Hematopoietic multipotent progenitor cell treated with erythropoietin and hydrocortisone succinate and interleukin-3 and kit ligand, for 8 days (in vitro differentiated cells): ENCODE measurements around the gene NCEH1.
"Not testable (repeated sequence)": the region's sequence is repeated elsewhere in the genome, so short reads cannot be mapped to it uniquely, and the experiment has no call there.

ENCODE experiments used
- DNase-seq: peaks from one replicate; pipeline ENCODE4 v3.0.0-alpha.2; 2015

NCEH1 gene

DNA sequence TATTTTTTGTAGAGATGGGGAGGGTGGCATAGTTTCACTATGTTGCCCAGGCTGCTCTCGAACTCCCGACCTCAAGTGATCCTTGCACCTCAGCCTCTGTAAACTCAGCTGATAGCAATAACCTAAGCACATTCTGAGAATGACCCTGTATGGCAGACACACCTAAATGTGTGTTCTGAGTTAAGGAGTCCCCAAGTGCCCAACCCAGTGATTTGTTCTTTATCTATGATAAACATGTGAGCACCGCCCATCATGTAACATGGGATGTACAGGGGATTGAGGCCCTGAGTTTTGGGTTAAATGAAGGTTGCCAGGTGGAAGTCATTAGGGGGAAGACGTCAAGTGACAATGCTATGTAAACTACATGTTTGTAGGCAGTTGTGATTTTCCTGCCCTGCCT lies 5.7 kb downstream of the NCEH1 start:
- DNase-seq = peak; percentile 97

DNA sequence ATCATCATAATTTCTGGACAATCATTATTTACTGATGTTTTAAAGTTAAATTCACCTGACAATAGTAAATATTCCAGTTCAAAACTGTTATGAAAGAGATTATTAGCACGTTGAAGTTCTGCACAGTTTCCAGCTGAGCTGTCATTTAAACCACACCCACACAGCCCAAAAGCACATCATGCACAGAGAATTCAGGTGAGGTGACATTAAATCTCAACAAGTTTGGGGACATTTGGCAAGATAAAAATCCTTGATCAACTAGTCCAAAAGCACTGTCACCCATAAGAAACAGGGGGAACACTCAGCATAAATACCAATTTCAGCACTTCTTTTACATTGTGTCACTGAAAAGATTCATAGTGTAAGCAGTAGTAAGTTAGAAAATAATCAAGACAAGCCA lies 6.9 kb downstream of the NCEH1 start:
- peak; percentile 57 for DNase-seq

DNA sequence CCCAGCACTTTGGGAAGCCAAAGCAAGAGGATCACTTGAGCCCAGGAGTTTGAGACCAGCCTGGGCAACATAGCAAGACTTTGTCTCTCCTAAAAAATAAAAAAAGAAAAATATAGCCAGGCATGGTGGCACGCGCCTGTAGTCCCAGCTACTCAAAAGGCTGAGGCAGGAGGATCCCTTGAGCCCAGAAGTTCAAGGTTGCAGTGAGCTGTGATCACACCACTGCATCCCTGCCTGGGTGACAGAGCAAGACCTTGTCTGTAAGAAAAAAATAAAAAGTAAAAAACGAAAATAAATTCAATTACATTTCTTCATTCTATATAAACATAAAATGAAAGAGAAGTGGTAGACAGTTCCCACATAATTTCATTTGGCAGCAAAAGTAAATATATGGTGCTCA lies 8.1 kb downstream of the NCEH1 start:
- not testable (repeated sequence) for DNase-seq

DNA sequence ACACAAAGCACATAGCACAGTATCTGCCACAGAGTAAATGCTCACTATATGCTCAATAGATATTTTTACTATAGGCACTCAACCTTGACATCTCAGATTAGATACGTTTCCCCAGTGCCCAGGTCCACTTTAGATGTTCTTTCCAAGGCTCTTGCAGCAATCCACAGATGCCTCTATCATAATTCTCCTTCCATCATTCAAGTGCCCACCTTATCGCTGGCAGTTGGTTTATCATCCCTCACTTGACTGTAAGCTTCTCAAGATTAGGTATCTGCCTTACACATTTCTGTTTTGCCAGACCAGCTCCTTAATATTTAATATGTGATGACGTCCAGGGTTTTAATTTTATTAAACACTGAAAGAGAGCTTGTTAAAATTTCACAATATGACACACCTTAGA lies 8.6 kb downstream of the NCEH1 start:
- peak; percentile 90 for DNase-seq

DNA sequence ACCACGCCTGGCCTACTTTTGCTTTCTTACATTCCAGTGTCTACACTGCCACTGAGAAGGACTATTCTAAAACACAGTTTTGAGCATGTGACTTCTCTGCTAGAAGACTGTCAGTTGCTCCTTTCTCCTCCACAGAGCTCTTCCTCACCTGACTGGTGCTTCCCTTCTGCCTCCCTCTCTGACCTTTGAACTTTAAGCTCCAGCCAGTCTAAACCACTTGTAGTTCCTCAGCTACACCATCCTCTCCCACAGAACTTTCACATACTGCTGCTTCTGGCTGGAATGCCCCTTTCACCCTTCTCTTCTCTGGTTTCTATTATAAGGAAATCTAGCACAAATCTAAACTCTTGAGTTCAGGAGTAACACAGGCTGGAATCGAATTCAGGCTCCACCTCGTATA lies 9.1 kb downstream of the NCEH1 start:
- peak; percentile 28 for DNase-seq

DNA sequence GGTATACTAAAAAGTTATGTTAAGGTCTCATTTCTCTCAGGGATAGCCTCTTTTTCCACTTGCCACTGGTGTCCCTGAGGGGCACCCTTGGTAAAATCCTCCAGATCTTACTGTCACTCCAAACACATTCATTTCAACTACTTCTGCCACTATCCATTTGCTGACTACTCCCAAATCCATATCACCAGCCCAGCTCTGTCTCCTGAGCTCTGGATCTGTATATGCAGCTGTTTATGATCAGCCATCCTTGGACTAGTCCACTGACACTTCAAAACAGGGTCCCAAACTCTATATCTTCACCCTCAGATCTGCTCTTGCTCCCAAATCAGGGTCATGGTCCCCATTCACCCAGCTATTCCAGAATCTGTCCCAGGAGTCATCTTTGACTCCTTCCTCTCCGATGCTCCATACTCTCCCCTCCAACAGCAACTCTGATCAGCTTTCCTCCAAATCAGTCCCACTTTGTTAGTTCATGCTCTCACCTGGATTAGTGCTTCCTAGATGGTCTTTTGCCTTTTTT lies 9.9 kb downstream of the NCEH1 start:
- peak; percentile 75 for DNase-seq

DNA sequence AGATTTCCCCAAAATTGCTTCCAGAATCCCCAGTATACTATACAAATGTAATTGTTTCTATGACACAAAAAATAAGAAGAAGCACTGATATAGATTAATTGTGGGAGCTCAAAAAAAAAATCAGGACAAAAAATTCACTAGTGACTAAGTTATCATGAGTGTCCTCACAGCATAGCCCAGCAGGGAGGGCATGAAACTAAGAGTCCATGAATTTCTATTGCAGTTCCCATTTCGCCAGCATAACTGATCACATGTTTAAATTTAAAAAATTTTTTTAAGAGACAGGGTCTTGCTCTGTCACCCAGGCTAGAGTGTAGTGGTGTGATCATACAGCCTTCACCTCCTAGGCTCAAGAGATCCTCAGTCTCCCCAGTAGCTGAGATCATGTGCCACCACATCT lies 10.6 kb downstream of the NCEH1 start:
- no peak for DNase-seq

DNA sequence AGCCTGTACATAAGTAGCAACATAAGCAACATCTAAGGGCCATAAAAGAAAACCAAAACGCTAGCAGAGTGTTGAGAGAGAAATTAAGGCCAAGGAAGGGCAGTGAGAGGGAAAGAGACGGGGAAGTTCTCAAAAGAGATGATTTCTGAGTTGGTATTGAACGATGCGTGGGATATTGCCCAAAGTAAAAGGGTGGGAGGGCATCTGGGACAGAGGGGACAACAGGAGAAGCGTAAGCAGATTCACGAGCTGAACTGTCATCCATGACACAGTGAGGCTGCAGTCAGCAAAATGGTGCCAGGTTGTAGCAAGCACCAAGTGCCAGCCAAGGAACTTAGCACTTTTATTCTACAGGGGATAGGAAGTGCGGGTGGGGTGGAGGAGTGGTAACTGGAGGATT lies 11.8 kb downstream of the NCEH1 start:
- DNase-seq = no peak

DNA sequence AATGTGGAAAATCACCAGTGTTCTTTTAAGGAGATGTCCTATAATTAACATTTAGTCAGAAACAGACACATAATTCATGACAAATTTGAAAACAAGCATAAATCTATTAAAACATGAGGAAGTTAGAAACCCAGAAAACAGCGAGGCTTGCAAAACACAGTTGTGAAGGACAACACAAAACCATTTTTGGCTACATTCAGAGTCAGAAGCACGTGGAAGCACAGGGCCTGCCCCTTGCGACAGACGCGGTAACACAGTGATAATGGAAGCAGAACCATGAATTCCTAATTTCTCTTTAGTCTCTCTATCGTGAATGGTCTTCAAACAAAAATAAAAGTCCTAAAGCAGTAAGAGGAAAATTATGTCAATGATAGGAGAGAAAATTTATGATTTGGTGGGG lies 12.2 kb downstream of the NCEH1 start:
- DNase-seq = peak; percentile 31

DNA sequence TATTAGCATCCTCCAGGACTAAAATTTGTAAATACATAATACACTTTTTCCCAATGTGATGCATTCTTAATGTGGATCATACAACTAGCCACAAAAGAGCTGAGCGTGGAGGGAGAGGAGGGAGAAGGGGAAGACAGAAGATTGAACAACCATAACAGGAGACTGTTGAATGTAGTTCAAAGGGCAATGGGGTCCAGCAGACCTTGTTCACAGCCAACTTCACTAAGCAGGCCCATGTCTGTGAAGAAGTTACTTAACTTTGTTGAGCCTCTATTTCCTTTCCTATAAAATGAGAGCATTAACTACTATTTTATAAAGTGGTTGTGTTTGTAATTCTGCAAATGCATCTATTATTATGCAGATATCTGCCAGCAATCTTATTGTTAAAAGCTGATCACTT lies 13.3 kb downstream of the NCEH1 start:
- no peak for DNase-seq

DNA sequence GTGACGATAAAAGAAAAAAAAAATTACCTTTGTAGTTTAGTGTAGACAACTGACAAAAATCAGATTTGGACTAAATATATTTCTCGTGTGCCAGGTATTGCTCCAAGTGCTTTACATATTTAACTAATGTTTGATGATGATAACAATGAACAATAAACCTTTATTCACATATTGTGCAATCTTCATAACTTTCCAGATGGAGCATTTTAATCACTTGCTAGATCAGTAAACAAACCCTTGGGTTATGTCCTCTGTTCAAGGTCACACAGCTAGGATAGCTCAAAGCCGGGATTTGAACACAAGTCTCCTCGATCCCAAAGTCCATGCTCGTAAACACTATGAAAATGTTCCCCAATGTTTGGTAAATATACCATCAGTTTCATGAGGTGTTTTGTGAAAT lies 14.5 kb downstream of the NCEH1 start:
- DNase-seq = no peak

DNA sequence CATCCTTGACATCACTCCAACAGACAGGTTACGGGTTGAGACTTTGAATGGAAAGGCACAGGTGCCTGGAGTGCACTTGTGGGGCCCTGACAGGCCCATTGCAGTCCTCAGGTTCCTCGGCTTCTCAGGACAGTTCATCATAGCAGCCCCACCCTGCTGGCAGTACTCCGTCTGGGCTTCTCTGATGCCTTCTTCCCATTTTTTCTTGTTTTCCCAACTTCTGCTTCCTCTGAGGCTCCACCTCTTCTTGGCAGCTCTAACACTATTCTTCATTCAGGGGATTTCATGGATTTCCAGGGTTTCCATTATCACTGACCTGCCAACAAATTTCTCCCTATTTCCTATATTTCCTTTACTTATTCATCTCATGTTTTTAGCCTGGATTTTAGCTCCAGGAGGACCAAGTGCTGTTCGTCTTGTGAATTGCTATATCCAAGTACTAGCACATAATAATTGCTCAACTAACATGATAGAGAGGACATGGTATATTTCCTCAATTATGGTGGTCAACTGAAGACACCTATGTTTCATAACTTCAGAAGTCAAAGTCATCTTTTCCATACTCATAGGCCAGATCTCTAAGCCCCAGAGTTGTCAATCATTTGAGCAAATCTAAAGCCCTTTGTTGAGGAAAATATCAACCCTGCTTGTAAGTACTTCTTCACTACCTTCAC lies 16.2 kb downstream of the NCEH1 start:
- no peak for DNase-seq

DNA sequence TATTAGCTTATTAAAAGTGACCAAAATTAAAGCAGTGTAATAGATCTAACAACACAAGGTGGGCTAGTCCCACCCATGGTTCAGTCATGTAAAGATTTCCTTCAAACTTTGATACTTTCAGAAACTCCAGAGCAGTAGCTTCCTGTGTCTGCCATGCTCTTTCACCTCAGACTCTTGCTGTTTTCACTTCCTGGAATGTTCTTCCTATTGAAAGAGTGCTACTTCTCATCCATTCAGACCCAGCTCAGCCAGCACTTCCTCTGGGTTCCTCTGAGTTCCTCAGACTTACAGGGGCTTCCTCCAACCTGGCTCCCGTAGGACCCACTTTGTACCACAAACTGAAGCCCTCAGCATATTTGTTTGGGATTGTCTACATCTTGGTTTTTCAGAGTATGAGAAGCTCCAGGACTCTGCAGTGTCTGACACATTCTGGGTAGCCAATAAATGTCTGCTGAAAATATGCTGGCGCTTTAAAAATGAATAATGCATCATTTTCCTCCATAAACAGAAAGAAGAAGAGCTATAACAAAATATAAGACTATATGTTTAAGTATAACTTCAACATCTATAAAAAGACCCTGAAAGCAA lies 18.0 kb downstream of the NCEH1 start:
- no peak for DNase-seq

DNA sequence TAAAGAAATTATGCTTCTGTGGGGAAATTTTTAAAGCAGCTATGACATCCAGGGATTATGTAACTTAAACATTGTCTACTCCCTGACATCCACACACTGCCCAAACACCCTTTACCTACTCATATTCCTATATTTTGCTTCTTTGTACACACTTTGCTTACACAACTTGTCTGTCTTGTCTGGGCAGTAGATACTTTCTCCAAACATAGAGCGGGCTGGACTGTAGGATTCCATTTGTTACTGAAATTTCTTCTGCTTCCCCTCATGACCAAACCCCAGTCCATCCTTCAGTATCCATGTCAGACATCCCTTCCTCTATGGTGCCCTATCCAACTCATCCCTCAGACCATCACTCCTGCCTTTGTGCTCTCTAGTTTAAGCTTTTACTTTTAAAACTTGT lies 19.9 kb downstream of the NCEH1 start:
- no peak for DNase-seq

DNA sequence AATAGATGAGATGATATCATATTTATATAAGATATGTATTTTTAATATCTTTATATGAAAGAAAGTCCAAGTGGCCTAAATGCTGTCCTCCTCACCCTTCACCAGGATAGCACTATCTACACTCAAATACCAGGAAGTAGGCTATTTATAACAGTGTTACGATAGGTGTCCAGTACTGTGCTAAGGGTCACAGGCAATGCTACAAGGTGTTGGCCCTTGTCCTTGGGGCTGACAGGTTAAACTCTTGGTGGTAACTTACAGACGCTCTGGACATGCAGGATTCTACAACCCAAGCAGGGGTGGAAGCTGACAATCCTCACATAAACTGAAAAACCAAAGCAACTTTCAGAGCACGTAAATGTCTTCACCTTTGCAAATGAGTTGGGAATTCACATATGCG lies 22.3 kb downstream of the NCEH1 start:
- DNase-seq = no peak

DNA sequence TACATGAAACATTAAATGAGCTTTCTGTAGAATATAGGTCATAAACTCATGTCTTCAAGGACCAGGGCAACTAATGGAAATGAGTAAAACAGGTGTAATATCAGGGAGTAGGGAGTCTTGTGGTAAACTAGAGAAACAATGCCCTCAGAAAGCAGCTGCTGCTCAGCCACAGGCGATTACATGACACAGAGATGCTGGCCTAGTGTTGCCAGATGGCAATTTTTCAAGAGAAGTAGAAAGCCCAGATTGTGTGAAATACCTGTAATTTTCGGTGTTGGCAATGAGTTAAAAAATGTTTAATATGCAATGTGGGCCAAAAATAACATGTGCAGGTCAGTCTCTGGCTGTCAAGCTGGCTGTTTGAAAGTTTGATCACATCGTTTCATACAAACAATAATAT lies 23.4 kb downstream of the NCEH1 start:
- no peak for DNase-seq

DNA sequence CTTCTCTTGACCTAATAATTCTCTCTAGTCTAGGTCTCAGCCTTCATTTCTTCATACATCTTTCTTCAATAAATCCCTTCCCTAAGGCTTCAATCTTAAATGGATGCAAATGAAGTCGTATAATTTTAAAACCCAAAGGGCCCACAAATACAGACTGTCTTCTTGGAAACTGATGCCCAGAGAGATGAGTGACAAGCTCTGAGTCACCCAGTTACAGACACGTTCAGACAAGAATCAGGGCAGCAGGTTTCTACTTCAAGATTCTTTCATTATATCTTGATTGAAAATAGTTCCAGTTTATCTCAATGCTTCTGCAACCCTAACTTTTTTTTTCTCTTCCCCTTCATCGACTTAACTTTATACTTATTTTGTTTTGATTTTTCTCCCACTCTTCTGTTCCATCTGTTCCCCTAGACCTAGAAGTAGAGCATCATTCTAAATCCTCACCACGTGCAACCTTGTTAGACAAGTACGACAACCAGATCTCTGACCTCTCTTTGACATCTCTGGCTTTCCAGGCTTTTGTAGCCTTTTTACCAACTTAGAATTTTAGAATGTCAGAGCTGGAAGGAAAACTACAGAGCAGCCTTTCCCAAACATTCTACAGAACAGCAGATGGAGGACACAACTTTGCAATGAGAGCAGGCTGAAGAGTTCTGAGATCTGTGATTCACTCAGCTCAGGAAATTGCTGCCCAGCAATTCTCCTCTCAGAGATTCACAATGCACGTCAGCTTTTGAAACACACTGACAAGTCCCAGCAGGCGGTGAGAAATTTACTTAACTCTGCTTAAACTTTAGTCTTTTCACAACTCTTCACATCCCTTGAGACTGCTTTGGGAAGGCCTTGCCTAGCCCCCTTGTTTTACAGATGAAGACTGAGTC lies 25.3 kb downstream of the NCEH1 start:
- DNase-seq = no peak

DNA sequence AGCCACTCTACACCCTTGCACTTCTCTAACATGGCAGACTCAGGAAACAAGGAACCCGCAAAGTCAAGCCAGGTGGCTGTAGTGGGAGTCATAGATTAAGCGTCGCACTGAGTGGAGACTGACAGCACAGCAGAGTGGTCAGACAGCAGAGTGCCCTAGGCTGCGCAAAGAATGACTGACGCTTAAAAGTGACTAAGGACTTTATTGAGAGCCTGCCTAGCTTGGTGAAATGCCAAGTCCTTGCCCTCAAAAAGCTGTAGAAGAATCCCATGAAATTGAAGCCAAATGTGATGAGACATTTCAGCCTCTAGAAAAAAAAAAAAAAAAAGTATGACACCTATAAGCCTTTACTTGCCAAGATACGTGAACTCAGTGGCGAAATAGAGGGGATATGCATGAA lies 30.2 kb downstream of the NCEH1 start:
- peak; percentile 34 for DNase-seq

DNA sequence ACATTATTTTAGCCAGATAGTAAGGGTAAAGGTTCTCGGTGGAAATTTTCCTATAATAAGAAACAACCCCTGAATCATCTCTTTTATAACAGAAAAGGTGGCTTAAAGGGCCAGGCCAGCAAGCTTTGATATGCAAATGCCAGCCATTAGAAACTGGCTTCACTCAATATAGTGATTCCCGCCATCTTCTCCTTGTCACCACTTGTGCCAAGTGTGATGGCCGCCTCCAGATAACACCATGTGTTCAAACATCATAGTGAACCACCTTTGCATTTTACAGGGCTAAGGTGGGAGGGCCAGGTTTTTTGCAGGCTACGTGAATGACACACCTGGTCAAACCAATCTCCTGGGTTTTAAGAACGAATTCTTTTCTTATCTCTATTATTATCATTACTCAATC lies 31.3 kb downstream of the NCEH1 start:
- no peak for DNase-seq

DNA sequence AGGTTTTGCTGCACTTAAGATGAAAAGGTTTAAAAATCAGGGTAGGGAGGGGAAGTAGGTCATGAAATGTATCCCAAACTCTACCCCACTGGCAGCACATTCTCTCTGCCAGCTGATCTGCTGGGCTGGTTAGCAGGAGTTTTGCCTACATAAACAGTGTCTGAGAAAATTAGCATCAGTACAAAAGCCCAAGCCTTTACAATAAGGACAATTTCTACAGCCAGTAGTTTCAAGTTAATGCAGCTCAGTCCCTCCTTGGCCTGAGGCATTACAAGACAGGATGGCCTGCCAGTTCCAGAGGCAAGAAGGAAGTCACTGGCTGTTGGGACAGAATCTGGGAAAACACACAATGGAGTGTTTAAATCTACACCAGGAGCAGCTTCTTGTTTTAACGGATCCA lies 32.8 kb downstream of the NCEH1 start:
- DNase-seq = no peak

DNA sequence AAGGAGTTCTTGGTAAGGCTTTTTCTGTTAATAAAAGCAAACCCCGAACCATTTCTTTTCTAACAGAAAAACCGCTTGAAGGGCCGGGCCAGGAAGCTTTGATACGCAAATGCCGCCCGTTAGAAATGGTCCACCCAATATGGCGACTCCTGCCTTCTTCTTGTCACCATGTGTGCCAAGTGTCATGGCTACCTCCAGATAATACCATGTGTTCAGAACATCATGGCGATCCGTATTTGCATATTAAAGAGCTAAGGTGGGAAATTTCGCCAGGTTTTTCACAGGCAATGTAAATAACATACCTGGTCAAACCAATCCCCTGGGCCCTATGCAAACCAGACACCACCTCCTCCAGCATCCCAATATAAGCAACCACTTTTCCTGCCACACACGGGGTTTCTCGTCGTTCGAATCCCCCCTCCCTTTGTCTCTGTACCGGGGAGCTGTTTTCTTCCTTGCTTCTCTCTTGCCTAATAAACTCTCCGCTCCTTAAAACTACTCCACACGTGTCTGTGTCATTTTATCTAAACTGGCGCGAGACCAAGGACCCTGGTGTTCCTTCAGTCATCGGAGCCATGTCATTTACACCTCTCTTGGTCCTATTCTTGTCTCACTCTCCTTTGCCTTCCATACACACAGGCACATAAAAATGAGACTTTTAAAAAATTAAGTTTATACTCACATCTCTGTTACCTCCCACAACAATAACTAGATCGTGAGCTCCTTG lies 34.5 kb downstream of the NCEH1 start:
- DNase-seq = no peak

DNA sequence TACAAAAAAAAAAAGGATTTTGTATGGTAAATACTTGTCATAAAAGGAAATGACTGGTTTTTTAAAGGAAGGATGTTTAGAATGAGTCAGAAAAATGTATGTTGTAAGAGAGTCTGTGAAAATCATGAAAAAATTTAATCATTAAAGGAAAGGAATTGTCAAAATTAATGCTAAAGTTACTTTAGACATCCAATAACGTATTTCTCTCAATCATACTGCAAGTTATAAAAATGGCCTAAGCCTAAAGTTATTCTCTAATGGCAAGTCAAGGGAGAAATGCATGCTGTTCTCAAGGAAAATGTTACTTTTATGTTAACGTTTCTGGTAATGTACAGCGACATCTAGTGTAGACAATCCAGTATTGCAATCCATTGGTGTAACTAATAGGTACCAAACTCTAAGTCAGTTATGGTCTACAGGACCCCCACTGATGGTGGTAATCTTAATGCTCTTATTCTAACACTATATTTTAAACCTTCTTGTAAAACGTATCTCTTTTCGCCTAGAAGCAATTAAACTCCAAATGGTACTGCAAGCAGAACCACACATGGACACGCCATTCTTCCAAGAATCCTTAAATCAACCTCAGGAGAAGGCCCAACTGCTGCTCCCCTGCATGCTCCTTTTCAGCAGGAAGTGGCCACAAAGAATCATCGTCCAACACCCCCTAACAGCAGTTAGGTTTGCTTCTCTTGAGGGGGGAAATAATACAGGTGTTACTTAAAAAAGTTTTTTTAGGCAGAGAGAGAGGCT lies 35.2 kb downstream of the NCEH1 start:
- DNase-seq = peak; percentile 78
